HAP-1 (cell line): Measurements from ENCODE around the gene PSME3.

Experiments used
- DNase-seq, 2 experiments: peaks; one replicate each; pipeline ENCODE4 v3.0.0-alpha.2; 2016 to 2020; ENCODE audit warnings: low spot score in 2 of 2
- H3K27me3 ChIP-seq: fragments of 250-450 bp; sonication (Bioruptor Pico); 2 replicates; pipeline ENCODE4 v1.5.1; 2020; ENCODE audit warnings: low read depth, mild to moderate bottlenecking, moderate library complexity
- H3K36me3 ChIP-seq: fragments of 250-450 bp; sonication (Bioruptor Pico); replicated peaks from 2 replicates; pipeline ENCODE4 v1.5.1; 2020; ENCODE audit warnings: mild to moderate bottlenecking
- H3K4me1 ChIP-seq: fragments of 250-450 bp; sonication (Bioruptor Pico); 2 replicates; pipeline ENCODE4 v1.5.1; 2020; ENCODE audit warnings: mild to moderate bottlenecking
- H3K4me3 ChIP-seq: fragments of 250-450 bp; sonication (Bioruptor Pico); 2 replicates; pipeline ENCODE4 v1.5.1; 2020; ENCODE audit warnings: mild to moderate bottlenecking, moderate library complexity
- H3K9me3 ChIP-seq: fragments of 250-450 bp; sonication (Bioruptor Pico); 2 replicates; pipeline ENCODE4 v1.5.1; 2020; ENCODE audit warnings: mild to moderate bottlenecking, moderate library complexity
- in situ Hi-C: fragments of 300-500 bp; cut with MboI; formaldehyde crosslinking; loops from 3 replicates; pipeline ENCODE4 v1.14.3; 2020; ENCODE audit warnings: low sequenced_read_pairs, inconsistent platforms, mixed read lengths

Gene PSME3

GRCh38 chr17:42832213-42832933 lies 824 bp upstream of the PSME3 start:
- H3K27me3 ChIP-seq, result no peaks in the 10 kb centered on the region
- in situ Hi-C loops, result loop anchor here (10.0 to 25.0 kb wide), 2 partner anchors 258 to 505 kb away; partner anchors contain the start of gene PSMC3IP
- peak overlapping the region; percentile 76 for H3K4me3 ChIP-seq
- no peaks in the 10 kb centered on the region for H3K9me3 ChIP-seq
- peaks cover 7% of the 10 kb centered on the region for H3K4me1 ChIP-seq
- H3K36me3 ChIP-seq, result peaks cover 32% of the 10 kb centered on the region
- no peak for DNase-seq

GRCh38 chr17:42833767-42834422 lies 698 bp downstream of the PSME3 start:
- H3K27me3 ChIP-seq, result no peaks in the 10 kb centered on the region
- H3K4me1 ChIP-seq, result peaks cover 7% of the 10 kb centered on the region
- no peak for DNase-seq
- peak overlapping the region; percentile 76 for H3K4me3 ChIP-seq
- no peaks in the 10 kb centered on the region for H3K9me3 ChIP-seq
- H3K36me3 ChIP-seq, result peaks cover 47% of the 10 kb centered on the region
- in situ Hi-C loops, result loop anchor here (10.0 to 25.0 kb wide), 2 partner anchors 259 to 503 kb away; partner anchors contain the start of gene PSMC3IP

GRCh38 chr17:42835732-42836131 lies 2.5 kb downstream of the PSME3 start:
- peaks cover 7% of the 10 kb centered on the region for H3K4me1 ChIP-seq
- H3K36me3 ChIP-seq, result peaks cover 64% of the 10 kb centered on the region
- H3K27me3 ChIP-seq, result no peaks in the 10 kb centered on the region
- no peak for DNase-seq
- no peaks in the 10 kb centered on the region for H3K9me3 ChIP-seq
- no peak overlapping the region for H3K4me3 ChIP-seq
- in situ Hi-C loops, result loop anchor here (10.0 to 25.0 kb wide), 2 partner anchors 261 to 502 kb away; partner anchors contain the start of gene PSMC3IP

- Histone ChIP-seq H3K27me3 (no peaks in the 10 kb centered on the region), H3K9me3 (no peaks in the 10 kb centered on the region), H3K4me3 (no peak overlapping the region), H3K4me1 (no peaks in the 10 kb centered on the region), H3K36me3 (peaks cover 82% of the 10 kb centered on the region)
- no peak for DNase-seq
- in situ Hi-C loops, result loop anchor here (25.0 kb wide), 1 partner anchor 495 kb away; no protein-coding TSS in a partner anchor
Observed at GRCh38 chr17:42841975-42842685, 8.9 kb downstream of the PSME3 start.

- Histone ChIP-seq H3K4me3 (no peak overlapping the region), H3K4me1 (no peaks in the 10 kb centered on the region), H3K9me3 (no peaks in the 10 kb centered on the region), H3K36me3 (peaks cover 69% of the 10 kb centered on the region), H3K27me3 (no peaks in the 10 kb centered on the region)
- in situ Hi-C loops, result loop anchor here (25.0 kb wide), 1 partner anchor 494 kb away; no protein-coding TSS in a partner anchor
- peak; percentile 38 to 48 for DNase-seq
Observed at GRCh38 chr17:42843358-42843934, 10.2 kb downstream of the PSME3 start.

- in situ Hi-C loops, result loop anchor here (25.0 kb wide), 1 partner anchor 493 kb away; no protein-coding TSS in a partner anchor
- H3K4me3 ChIP-seq, result no peak within 1 kb of the TSS
- H3K4me1 ChIP-seq, result no peaks in the 10 kb centered on the region
- H3K36me3 ChIP-seq, result peaks cover 61% of the 10 kb centered on the region
- no peak for DNase-seq
- no peaks in the 10 kb centered on the region for H3K9me3 ChIP-seq
- H3K27me3 ChIP-seq, result no peaks in the 10 kb centered on the region
Observed at GRCh38 chr17:42844271-42844670, 11.1 kb downstream of the PSME3 start, which contains the start of gene AOC2. TSS of gene AOC2 (plus strand) at chr17:42844580. CDS start at chr17:42844627, 47 bp downstream.

- DNase-seq, result no peak
- H3K9me3 ChIP-seq, result no peaks in the 10 kb centered on the region
- no peaks in the 10 kb centered on the region for H3K4me1 ChIP-seq
- in situ Hi-C loops, result loop anchor here (25.0 kb wide), 1 partner anchor 492 kb away; no protein-coding TSS in a partner anchor
- no peaks in the 10 kb centered on the region for H3K27me3 ChIP-seq
- no peak overlapping the region for H3K4me3 ChIP-seq
- peaks cover 55% of the 10 kb centered on the region for H3K36me3 ChIP-seq
Observed at GRCh38 chr17:42844761-42845555, 11.8 kb downstream of the PSME3 start.

GRCh38 chr17:42845556-42845917 lies 12.3 kb downstream of the PSME3 start:
- no peaks in the 10 kb centered on the region for H3K27me3 ChIP-seq
- no peak overlapping the region for H3K4me3 ChIP-seq
- no peaks in the 10 kb centered on the region for H3K4me1 ChIP-seq
- peaks cover 49% of the 10 kb centered on the region for H3K36me3 ChIP-seq
- no peaks in the 10 kb centered on the region for H3K9me3 ChIP-seq
- DNase-seq, result no peak
- in situ Hi-C loops, result loop anchor here (25.0 kb wide), 1 partner anchor 492 kb away; no protein-coding TSS in a partner anchor

GRCh38 chr17:42845918-42846593 lies 12.9 kb downstream of the PSME3 start:
- Histone ChIP-seq H3K4me3 (no peak overlapping the region), H3K4me1 (no peaks in the 10 kb centered on the region), H3K9me3 (no peaks in the 10 kb centered on the region), H3K27me3 (no peaks in the 10 kb centered on the region), H3K36me3 (peaks cover 46% of the 10 kb centered on the region)
- no peak for DNase-seq
- in situ Hi-C loops, result loop anchor here (25.0 kb wide), 1 partner anchor 491 kb away; no protein-coding TSS in a partner anchor

GRCh38 chr17:42846594-42847280 lies 13.5 kb downstream of the PSME3 start:
- H3K9me3 ChIP-seq, result no peaks in the 10 kb centered on the region
- H3K36me3 ChIP-seq, result peaks cover 39% of the 10 kb centered on the region
- H3K27me3 ChIP-seq, result no peaks in the 10 kb centered on the region
- in situ Hi-C loops, result loop anchor here (25.0 kb wide), 1 partner anchor 491 kb away; no protein-coding TSS in a partner anchor
- H3K4me3 ChIP-seq, result no peak overlapping the region
- no peaks in the 10 kb centered on the region for H3K4me1 ChIP-seq
- DNase-seq, result no peak

GRCh38 chr17:42848093-42848492 lies 14.9 kb downstream of the PSME3 start:
- in situ Hi-C loops, result loop anchor here (25.0 kb wide), 1 partner anchor 489 kb away; no protein-coding TSS in a partner anchor
- Histone ChIP-seq H3K9me3 (no peaks in the 10 kb centered on the region), H3K36me3 (peaks cover 25% of the 10 kb centered on the region)

GRCh38 chr17:42849031-42849430 lies 15.8 kb downstream of the PSME3 start:
- no peaks in the 10 kb centered on the region for H3K4me1 ChIP-seq
- in situ Hi-C loops, result loop anchor here (25.0 kb wide), 1 partner anchor 488 kb away; no protein-coding TSS in a partner anchor
- peaks cover 16% of the 10 kb centered on the region for H3K36me3 ChIP-seq
- no peak for DNase-seq
- no peak overlapping the region for H3K4me3 ChIP-seq
- no peaks in the 10 kb centered on the region for H3K27me3 ChIP-seq
- H3K9me3 ChIP-seq, result no peaks in the 10 kb centered on the region

More at GRCh38 chr17:42848093-42848492, 14.9 kb downstream of the PSME3 start:
- H3K4me1 ChIP-seq, result no peaks in the 10 kb centered on the region
- no peak for DNase-seq
- no peak overlapping the region for H3K4me3 ChIP-seq
- no peaks in the 10 kb centered on the region for H3K27me3 ChIP-seq
